PC-3 (cell line): Measurements from ENCODE around the gene C16orf74. TPM values are rescaled to one million over a fixed set of nuclear protein-coding genes. Genes with fewer than 3 reads are reported as not detected.

Source experiments
- ATAC-seq: fragments of 200-7000 bp; cut with Tn5 transposase; 2 replicates; pipeline ENCODE4 v1.9.1; 2020; ENCODE audit warnings: mild to moderate bottlenecking, moderate library complexity
- BruUV-seq: library from RNA; stranded (reverse); fragments of 400-500 nt; replicated peaks from 2 replicates; lab custom pipeline; 2021; lab: Mats Ljungman, UMichigan
- CTCF ChIA-PET: fragments of 300-600 bp; sonication (Branson Sonifier 250); formaldehyde crosslinking; loops from one replicate; lab custom pipeline; 2022; ENCODE audit warnings: antibody characterized with exemption; lab: Charles Lee
- POLR2A ChIA-PET: fragments of 300-600 bp; sonication (Branson Sonifier 250); formaldehyde crosslinking; loops from one replicate; lab custom pipeline; 2022; ENCODE audit warnings: antibody characterized with exemption; ENCODE audit not compliant: unreplicated experiment; lab: Charles Lee
- DNase-seq: peaks from one replicate; pipeline ENCODE4 v3.0.0-alpha.2; 2015
- H2AFZ ChIP-seq: fragments of 300-600 bp; sonication (generic); 2 replicates; pipeline ENCODE4 v1.6.0; 2016; ENCODE audit warnings: antibody characterized with exemption, low read length
- H3F3A ChIP-seq: fragments of 300-600 bp; sonication (generic); one replicate; pipeline ENCODE4 v1.6.0; 2017; ENCODE audit warnings: antibody characterized with exemption, low read length, control low read depth, mild to moderate bottlenecking; ENCODE audit not compliant: unreplicated experiment
- H3K27ac ChIP-seq: fragments of 300-600 bp; sonication (generic); 2 replicates; pipeline ENCODE4 v1.5.1; 2016; ENCODE audit warnings: mild to moderate bottlenecking, low read length
- H3K27me3 ChIP-seq: fragments of 300-600 bp; sonication (generic); 2 replicates; pipeline ENCODE4 v1.6.1; 2016; ENCODE audit warnings: low read length, mixed read lengths
- H3K36me3 ChIP-seq: fragments of 300-600 bp; sonication (generic); 2 replicates; pipeline ENCODE4 v1.6.1; 2016; ENCODE audit warnings: low read depth, mixed run types, low read length, mixed read lengths
- H3K4me1 ChIP-seq: fragments of 300-600 bp; sonication (generic); 2 replicates; pipeline ENCODE4 v1.5.1; 2016; ENCODE audit warnings: low read length; ENCODE audit not compliant: insufficient read depth
- H3K4me2 ChIP-seq: fragments of 300-600 bp; sonication (generic); 2 replicates; pipeline ENCODE4 v1.6.0; 2016; ENCODE audit warnings: low read length
- H3K4me3 ChIP-seq: fragments of 300-600 bp; sonication (generic); 2 replicates; pipeline ENCODE4 v1.5.1; 2016; ENCODE audit warnings: mild to moderate bottlenecking, low read length, mixed read lengths
- H3K79me2 ChIP-seq: fragments of 300-600 bp; sonication (generic); 2 replicates; pipeline ENCODE4 v1.6.1; 2017; ENCODE audit warnings: low read length, mixed read lengths
- H3K9ac ChIP-seq: fragments of 300-600 bp; sonication (generic); 2 replicates; pipeline ENCODE4 v1.6.0; 2016; ENCODE audit warnings: mild to moderate bottlenecking, low read length
- H3K9me2 ChIP-seq: fragments of 300-600 bp; sonication (generic); replicated peaks from 2 replicates; pipeline ENCODE4 v1.6.1; 2016; ENCODE audit warnings: mixed run types, low read length, mixed read lengths
- H3K9me3 ChIP-seq: fragments of 300-600 bp; sonication (generic); 2 replicates; pipeline ENCODE4 v1.6.1; 2016; ENCODE audit warnings: low read length, mixed read lengths
- H4K20me1 ChIP-seq: fragments of 300-600 bp; sonication (generic); 2 replicates; pipeline ENCODE4 v1.6.1; 2016; ENCODE audit warnings: low read length, mixed read lengths
- CTCF ChIP-seq: fragments of 300-600 bp; sonication (generic); conservative IDR thresholded peaks from 2 replicates; pipeline ENCODE4 v1.5.1; 2017; ENCODE audit warnings: antibody characterized with exemption, low read depth, mild to moderate bottlenecking, low read length
- EZH2 ChIP-seq: fragments of 300-600 bp; sonication (generic); IDR thresholded peaks from one replicate; pipeline ENCODE4 v1.6.1; 2017; ENCODE audit warnings: antibody characterized with exemption, mild to moderate bottlenecking, low read length; ENCODE audit not compliant: unreplicated experiment
- EZH2phosphoT487 ChIP-seq: fragments of 300-600 bp; sonication (generic); IDR thresholded peaks from 2 replicates; pipeline ENCODE4 v1.6.1; 2018; ENCODE audit warnings: mild to moderate bottlenecking, antibody characterized with exemption, low read length, borderline replicate concordance
- intact Hi-C: fragments of 100-400 bp; cut with micrococcal nuclease; formaldehyde crosslinking; loops from 2 replicates; pipeline ENCODE4 v1.9.0; 2023
- total RNA-seq: library from RNA; depleted of rRNA; stranded (reverse); fragments of >200 nt; gene quantifications from 2 replicates; pipeline ENCODE4 v1.2.3, GENCODE V29; 2014

The C16orf74 gene
- total RNA-seq, 1 experiment from 2014 or later: 71.0 TPM

GRCh38 chr16:85799497-85800320 lies 48.8 kb upstream of the C16orf74 start, which contains the start of the genes COX4I1 and EMC8:
COX4I1 (plus strand) TSS chr16:85799695; CDS start chr16:85801206, 1,511 bp downstream.
EMC8 (minus strand) TSS chr16:85799544; CDS start chr16:85799295, 249 bp downstream.
- H3K9ac ChIP-seq: peak within 1 kb of the TSS; percentile 99
- H3K4me2 ChIP-seq: peak within 1 kb of the TSS; percentile 100
- BruUV-seq: no TSS peak
- DNase-seq (peak; percentile 86), ATAC-seq (peak; percentile 94)
- H4K20me1 ChIP-seq: peaks cover 36% of the 10 kb centered on the region
- no peaks in the 10 kb centered on the region for H3F3A ChIP-seq
- peak within 1 kb of the TSS; percentile 73; the same call in 1 of the 2 replicates for H2AFZ ChIP-seq
- peaks cover 90% of the 10 kb centered on the region for H3K79me2 ChIP-seq
- no peak for TF ChIP-seq CTCF
- ChIA-PET POLR2A (no interaction called here), CTCF (no interaction called here)
- H3K36me3 ChIP-seq: peaks cover 32% of the 10 kb centered on the region
- H3K4me1 ChIP-seq: peaks cover 18% of the 10 kb centered on the region
- H3K4me3 ChIP-seq: peak within 1 kb of the TSS; percentile 99
- peak within 1 kb of the TSS; percentile 79 for H3K27ac ChIP-seq
- no peaks in the 10 kb centered on the region for H3K9me2 ChIP-seq
- no peaks in the 10 kb centered on the region for H3K9me3 ChIP-seq
- H3K27me3 ChIP-seq: no peaks in the 10 kb centered on the region
- intact Hi-C loops: no loop called here

GRCh38 chr16:85798901-85799496 lies 48.1 kb upstream of the C16orf74 start:
- peak overlapping the region; percentile 73; the same call in 1 of the 2 replicates for H2AFZ ChIP-seq
- H4K20me1 ChIP-seq: peaks cover 38% of the 10 kb centered on the region
- no peaks in the 10 kb centered on the region for H3K9me3 ChIP-seq
- no peaks in the 10 kb centered on the region for H3F3A ChIP-seq
- peak overlapping the region; percentile 100 for H3K4me2 ChIP-seq
- peaks cover 28% of the 10 kb centered on the region for H3K36me3 ChIP-seq
- H3K4me3 ChIP-seq: peak overlapping the region; percentile 99
- peaks cover 97% of the 10 kb centered on the region for H3K79me2 ChIP-seq
- no peaks in the 10 kb centered on the region for H3K9me2 ChIP-seq
- H3K27me3 ChIP-seq: no peaks in the 10 kb centered on the region
- H3K4me1 ChIP-seq: peaks cover 18% of the 10 kb centered on the region
- POLR2A ChIA-PET: interaction anchor here (0.5 kb wide), 1 partner anchor 119 kb away, joined by 3 read pairs; no protein-coding TSS in a partner anchor
- intact Hi-C loops: no loop called here
- TF ChIP-seq CTCF: no peak
- TF ChIP-seq EZH2: no peak
- TF ChIP-seq EZH2phosphoT487: no peak
- H3K9ac ChIP-seq: peak overlapping the region; percentile 99
- no peak for DNase-seq
- CTCF ChIA-PET: no interaction called here
- BruUV-seq: no TSS peak
- peak; percentile 39 for ATAC-seq
- H3K27ac ChIP-seq: no peak overlapping the region
